Ammon's horn (tissue), 1 donor: ENCODE results near the gene MLX.
"Not testable (repeated sequence)": the region's sequence is repeated elsewhere in the genome, so short reads cannot be mapped to it uniquely, and the experiment has no call there.

Experiments used
- DNase-seq: peaks from one replicate; pipeline ENCODE4 v3.0.0-alpha.2; 2016; ENCODE audit warnings: low spot score

Gene MLX

DNA sequence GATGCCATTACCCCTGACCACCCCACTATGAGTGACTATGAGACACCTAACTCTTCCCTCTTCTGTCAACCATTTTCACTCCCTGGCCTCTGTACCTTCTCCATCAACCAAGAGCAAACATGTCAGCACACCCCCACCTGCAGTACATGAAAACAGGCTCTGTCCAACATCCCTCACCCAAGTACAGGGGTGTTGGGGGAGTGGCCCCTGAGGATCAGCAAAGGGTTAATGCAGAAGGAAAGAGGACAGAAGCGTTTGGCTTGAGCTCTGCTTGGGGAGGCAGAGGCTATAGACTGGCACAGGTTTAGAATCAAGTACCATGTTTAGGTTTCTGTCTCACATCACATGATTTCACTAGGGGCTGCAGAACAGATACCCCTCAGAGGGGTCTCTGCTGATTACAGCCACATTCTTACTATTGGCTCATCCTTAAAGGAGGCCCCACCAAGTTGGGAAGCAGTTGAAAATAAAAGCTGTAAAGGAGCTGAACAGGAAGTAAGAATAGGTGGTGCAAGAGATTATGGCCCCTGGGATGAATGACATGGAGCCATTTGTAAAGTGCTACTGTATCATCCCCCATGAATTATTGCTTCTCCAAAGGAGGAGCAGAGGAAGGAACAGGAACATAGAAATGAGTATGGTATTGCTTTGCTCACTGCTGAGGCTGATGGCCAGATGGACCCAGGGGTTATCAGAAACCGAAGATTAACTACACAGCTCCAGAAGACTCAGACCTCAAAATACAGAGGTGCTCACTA, 13.1 kb downstream of the MLX start:
- DNase-seq: no peak

DNA sequence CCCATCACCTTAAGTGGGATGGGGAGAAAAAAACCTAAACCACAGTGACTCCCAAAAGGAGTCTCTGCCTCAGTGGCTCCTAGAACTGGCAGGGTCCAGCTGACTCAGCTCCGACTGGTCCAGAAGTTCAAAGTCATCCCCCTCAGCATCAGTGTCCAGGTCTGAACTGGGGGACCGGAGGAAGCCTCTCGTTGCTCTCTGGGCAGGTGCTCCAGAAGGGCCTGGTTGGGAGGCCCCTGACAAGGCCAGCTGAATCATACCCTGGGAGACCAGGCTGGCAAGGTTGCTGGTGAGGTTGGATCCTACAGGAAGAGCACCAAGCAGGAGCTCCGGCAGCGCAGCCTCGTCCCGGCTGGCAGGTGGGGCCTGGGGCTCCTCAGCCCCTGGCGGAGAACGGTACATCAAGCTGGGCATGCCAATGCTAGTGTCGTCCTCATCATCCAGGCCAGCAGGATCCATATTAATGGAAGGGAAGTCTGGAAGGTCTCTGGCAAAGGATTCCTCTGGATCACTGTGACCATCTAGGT, 14.9 kb downstream of the MLX start:
- DNase-seq: no peak

DNA sequence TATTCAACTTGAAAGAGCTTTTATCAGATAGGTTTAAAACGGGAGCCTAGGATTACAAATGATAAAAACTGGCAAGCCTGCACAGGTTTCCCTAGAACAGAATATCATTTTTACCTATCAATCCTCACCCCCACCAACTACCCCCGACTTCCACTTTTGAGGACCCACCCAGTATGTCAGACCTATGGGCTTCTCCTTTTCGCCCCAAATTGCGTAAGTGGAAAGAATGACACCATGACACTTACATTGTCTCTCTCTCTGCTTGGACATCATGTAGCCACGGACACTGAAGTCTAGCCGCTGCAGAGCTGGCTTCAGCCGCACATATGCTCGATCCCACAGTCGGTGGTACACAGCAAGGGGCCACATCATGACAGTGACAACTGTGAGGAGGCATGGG, 18.0 kb downstream of the MLX start:
- no peak for DNase-seq

DNA sequence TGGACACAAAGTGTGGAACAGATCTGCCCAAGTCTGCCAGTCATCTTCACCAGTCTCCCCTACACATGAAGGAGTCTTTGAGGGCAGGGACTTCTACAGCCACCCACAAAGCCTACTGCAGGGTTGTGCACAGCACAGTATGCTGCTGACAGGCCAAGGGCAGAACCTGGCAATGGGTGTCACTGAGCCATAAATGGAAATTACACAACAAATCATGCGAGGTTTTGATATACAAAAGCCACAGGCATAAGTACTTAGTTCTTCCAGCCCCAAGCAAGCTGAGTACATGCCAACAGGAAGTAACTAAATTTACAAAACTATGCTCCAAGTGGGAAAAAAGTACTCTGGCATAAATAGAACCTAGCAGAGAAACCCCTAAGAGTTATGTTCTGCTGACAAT, 18.5 kb downstream of the MLX start:
- DNase-seq: no peak

DNA sequence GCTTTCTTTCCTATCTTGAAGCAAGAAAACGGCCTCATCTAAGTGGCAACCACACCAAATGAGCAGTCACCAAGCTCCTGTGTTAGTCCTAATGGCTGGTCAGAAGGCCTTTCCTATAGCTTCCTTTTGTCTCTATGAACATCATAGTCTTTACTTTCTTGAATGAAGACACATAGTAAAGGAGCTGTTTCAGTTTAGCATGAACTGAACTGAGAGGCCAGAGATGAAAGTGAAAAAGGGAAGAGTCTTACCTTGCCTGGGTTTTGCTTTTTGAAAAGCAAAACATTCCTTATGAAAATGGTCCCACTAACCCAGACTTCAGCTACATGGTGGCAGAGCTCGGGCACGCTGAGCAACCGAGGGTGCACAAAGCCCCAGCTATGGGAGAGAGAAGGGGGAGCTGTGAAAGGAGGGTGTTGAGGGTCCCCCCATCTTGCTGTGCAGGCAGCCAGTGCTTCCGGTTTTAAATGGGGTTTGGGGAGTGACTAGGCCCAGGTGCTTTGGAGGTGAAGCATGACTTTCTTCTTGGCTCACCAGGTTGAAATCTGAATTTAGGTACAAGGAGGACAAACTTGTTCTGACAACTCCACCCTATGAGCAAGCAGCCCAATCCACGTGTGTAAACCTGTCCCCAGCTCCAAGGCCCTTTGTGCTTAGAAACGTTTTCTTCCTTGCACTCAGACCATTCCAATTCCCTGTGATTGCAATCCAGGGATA, 19.8 kb downstream of the MLX start:
- DNase-seq: no peak

DNA sequence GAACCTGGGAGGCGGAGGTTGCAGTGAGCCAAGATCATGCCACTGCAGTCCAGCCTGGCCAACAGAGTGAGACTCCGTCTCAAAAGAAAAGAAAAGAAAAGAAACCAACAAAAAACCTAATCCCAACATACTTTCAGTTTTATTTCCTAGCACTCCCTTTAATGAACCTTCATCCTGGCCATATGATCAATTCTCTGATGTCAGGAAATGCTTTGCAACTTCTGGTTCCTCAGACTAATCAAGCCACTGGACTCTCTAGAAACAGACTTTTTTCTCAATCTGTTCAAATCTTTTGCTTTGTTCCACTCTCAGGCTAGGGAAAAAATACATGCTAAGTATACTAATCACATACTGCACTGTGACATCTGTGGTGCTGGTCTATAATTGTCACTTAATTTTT, 24.0 kb downstream of the MLX start:
- no peak for DNase-seq

DNA sequence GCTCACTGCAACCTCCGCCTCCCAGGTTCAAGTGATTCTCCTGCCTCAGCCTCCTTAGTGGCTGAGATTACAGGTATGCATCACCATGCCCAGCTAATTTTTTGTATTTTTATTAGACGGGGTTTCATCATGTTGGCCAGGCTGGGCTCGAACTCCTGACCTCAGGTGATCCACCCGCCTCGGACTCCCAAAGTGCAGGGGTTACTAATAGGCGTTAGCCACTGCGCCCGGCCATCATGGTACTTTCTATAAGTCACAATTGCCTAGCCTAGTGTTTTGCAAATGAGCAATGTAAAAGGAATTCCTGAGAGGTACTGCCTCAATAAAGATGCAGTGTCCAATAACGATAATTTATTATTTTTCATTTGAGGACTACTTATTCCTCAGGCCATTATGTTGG, 24.5 kb downstream of the MLX start:
- DNase-seq: no peak

DNA sequence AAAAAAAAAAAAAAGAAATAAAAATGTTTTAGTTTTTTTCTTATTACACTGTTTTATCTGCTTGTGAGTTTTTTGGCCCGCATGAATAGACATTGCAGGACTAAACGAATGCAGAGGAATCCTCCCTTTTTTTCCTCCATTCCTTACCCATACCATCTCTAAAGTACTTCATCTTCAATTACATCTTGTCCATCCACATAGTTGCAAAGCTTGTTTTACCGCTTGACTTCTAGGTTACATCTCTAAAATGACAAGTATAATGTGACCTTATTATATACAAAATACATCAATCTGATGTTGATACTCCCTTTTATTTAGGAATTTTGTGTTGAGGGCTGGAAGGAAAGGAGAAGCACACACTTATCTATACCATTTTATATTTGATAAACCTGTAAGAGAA, 29.5 kb downstream of the MLX start:
- no peak for DNase-seq

DNA sequence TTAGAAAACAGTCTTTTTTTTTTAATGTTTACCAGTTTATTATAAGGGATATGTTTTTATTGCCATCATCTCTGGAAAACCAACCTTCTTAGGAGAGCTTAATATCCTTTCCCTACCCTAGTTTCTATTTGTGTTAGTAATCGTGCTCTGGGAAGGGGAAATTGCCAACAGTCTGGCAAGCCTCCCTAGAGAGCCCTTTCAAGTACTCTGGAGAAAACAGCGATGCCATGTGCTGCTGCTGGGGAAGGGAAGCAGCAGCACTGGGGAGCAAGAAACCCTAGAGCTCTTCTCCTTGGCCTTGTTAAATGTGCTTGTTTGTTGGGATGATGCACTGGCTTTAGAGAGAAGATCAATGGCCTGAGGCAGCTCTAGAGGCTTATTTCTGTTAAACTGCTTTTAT, 32.0 kb downstream of the MLX start:
- peak; percentile 48 for DNase-seq

DNA sequence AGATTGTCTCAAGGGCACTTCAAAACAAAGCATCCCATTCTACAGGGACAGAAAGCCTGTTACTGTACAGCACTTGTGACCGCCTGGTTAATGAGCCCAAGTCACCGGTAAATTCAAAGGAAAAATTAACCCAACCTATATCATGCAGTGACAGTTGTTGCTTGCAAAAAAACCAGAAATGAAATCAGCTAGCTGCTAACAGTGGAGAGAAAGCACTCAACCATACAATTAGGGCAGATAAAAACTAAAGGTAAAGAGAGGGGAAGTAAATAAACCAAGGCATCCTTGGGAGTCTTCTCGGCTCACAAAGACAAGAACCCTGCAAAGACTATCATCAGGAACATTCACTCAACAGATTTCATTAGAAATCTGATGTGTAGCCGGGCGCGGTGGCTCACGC, 36.4 kb downstream of the MLX start:
- DNase-seq: no peak

DNA sequence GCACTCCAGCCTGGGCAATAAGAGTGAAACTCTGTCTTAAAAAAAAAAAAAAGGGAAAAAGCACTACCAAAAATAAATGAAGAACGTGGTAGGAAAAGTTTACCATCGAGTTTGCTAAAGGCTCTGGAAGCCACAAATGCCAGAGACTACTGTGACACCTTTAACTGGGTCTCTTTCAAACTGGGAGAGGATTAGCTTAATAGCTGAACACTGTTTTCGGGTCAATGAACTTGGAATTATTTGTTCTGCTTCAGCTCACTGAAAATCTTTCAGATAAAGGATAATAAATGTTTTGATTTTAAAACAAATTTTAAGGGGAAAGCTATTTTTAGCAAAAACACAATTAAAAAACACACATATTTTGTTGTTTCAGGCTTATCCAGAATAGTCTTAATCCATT, 40.9 kb downstream of the MLX start:
- no peak for DNase-seq

DNA sequence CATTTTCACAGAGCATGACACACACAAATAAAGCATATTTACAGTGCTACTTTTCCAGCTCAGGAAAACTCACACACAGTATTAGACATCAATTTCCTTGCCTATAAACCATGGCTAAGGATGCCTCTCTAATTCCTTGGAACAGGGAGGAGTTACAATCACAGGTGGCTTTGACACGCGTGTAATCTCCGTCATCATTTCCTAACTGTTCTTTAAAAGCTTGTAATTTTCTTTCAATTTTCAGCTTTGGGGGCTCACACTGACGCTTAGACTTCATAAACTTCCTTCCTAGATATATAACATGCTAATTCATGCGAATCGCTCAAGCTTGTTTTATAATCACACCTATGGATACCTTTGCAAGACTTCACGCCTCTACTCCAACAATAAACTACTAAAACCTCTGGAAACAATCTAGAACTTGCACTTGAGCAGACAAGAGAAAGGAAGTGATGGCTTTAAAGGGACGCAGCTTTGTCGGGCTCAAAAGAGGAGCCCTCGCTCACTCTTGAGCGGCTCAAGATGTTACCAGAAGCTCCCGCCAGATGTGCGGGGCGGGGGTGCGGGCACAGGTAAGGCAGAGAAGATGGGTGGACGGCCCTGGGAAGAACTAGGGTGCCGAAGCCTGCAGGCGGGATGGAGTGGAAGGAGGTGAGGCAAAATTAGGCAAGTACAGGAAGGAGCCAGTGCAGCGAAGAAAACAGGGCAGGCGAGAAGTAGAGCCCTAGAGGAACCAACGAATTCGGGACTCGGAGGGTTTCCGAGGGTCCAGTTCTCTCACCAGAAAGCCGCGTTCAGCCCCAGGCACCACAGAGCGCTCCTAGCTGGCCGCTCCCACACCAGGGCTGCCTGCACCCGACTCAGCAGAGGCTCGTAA, 41.6 kb downstream of the MLX start:
- no peak for DNase-seq

DNA sequence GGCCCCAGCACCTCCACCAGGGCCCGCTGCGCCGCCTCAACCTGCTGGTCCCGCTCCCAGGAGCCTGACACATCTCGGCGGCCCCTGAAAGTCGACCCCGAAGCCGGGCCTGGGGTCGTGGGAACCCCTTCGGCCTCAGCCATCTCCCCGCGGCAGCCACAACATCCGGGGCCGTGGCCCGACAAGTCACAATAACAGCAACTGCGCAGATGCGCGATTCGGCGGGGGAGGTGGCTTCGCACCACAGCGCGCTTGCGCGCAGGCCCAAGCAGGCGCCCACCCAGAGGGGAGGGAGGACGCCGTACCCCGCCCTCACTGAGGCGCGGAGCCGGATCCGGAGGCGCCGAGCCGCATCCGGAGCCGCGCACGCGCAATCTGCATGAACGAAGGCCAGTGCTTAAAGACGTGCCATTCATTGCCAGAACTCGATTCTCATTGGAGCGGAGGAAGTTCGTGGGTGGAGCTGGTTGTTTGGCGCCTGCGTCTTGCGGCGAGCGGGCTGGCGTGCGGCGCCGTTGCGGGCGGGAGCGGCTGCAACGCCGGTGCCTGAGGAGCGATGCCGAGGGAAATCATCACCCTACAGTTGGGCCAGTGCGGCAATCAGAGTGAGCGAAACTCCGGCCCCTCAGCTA, 42.4 kb downstream of the MLX start, which contains the start of the genes RETREG3 and TUBG1:
RETREG3 (minus strand) TSS at position 193 of the 632 bp plus-strand sequence; CDS start at position 143, 50 bp downstream.
TUBG1 (plus strand) TSS at position 502 of the 632 bp plus-strand sequence; CDS start at position 557, 55 bp downstream.
- peak; percentile 99 for DNase-seq

DNA sequence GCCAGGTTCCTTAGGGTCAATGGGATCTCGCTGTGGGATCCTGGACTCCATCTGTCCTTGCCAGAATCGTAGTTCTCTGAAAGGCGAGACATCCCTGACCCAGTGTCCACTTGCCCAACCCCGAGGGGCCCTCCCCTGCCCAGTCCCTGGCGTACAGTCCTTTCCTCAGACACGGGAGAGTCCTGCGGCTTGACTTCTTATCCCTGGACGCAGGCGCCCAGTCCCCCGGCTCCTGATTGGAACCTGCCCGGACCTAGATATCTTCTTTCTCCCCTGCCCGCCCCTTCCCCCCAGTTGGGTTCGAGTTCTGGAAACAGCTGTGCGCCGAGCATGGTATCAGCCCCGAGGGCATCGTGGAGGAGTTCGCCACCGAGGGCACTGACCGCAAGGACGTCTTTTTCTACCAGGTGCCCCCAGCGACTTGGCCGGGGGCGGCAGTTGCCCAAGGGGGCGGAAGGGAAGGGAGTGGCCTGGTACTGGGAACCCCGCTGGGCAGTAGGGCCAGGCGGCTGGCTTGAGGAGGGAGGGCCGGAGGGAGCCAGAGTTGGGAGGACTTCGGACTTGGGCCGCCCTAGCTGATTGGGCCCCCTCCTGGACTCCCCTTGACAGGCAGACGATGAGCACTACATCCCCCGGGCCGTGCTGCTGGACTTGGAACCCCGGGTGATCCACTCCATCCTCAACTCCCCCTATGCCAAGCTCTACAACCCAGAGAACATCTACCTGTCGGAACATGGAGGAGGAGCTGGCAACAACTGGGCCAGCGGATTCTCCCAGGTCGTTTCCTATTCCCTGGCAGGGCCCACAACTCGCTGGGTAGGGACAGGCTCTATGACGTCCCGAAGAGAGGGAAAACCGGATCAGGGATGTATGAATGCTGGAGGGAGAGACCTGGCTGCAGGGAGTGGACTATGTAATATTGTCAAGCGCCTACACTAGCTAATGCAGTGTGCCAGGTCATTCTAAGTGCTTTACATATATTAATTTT, 43.2 kb downstream of the MLX start:
- not testable (repeated sequence) for DNase-seq

DNA sequence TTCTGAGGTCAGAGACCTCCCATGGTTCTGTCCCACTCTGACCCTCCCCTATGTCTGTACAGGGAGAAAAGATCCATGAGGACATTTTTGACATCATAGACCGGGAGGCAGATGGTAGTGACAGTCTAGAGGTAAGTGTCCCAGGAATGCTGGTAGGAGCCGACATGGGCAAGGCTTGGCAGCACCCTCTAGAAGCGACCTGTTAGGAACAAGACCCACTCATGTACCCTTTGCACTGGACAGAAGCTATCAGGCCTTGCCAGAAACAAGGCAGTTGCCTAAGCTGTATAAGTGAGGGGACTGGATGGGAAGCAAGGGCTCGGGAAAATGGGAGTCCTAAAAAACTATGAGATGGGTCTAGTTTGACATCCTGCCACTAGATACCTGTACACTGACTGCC, 45.1 kb downstream of the MLX start:
- DNase-seq: no peak

DNA sequence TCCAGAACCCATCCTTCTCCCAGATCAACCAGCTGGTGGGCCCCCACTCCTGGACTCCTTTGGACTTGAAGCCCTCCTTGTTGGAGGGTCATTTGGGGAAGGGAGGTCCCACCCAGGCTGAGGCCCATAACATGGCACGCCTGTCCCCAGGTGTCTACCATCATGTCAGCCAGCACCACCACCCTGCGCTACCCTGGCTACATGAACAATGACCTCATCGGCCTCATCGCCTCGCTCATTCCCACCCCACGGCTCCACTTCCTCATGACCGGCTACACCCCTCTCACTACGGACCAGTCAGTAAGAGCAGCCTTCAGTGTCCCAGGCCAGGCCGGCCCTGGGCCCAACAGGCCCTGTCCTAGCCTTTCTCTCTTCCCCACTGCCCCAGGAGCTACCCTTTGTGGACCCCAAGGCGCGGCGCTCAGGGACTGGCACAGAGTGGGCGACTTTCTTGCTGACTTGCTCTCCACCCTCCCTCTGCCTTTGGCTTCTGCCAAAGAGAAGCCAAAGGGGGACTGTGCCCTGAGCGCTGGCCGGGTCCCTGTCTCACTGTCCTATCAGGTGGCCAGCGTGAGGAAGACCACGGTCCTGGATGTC, 46.9 kb downstream of the MLX start:
- DNase-seq: no peak

DNA sequence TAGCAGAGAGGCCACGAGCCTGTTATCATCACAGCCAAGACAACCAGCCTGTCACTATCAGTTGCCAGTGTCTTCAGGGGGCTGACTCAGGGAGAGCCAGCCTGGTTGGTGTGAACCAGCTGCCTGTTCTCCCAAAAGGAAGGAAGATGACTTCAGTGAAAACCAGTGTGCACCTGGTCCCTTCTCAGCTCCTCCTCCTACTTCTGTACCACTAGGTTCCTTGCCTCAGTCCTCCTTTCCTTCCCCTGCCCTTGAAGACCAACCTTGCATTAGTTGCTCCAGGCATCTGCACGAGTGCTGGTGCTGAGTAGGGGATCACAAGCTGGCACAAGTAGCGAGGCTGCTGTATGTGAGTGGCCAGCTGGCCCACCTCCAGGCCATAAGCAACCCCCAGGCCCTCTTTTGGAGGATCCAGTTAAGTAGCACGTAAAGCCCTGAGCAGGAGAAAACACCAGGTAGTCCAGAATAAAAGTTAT, 51.1 kb downstream of the MLX start:
- DNase-seq: no peak

DNA sequence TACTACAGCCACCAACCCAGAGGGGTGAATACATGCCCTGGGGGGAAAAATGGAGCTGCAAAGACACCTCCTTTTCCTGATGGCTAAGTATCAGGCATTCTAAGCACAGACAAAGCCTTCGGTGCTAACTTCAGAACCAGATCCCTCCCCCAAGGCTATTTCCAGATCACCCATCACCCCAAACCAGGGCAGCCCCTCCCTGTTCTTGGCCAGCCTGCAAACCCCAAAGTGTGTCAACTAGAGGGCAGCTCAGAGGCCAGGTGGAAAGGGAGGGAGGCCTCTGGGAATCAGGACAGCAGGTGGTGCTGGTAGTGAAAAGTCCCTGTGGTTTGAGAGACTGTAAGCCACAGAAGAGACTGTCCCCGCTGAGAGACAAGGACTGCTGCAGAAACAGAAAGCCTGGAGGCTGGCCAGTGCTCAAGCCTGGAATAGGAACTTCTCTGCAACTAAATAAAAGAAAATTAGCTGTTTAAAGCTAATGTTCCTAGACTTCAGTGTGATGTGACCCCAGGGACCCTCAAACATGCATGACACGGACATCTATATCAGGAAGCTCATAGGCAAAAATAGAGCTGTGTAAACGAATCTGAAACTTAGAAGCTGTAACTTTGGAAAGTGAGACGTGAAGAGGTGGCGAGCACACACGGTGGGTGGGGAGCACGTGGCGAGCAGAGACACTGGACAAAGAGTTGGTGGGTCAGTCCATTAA, 51.7 kb downstream of the MLX start:
- DNase-seq: peak; percentile 15

DNA sequence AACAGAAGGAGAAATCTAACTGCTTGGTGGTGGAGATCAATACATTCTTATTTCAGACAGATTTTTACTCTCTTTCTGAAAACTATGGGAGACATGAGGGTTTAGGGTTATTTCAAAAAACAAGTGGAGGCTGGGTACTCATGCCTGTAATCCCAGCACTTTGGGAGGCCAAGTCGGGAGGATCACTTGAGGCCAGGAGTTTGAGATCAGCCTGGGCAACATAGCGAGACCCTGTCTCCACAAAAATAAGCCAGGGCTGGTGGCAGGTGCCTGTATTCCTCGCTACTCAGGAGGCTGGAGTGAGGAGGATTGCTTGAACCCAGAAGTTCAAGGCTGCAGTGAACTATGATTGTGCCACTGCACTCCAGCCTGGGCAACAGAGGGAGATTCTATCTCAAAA, 55.1 kb downstream of the MLX start:
- not testable (repeated sequence) for DNase-seq
